Stomach (tissue), 9 donors: ENCODE results near the gene LTB4R. TPM values are rescaled to one million over a fixed set of nuclear protein-coding genes. Genes with fewer than 3 reads are reported as not detected.

Experiments used
- DNase-seq, 2 donors: peaks; one replicate each; pipeline versions ENCODE4 v3.0.0 to v3.0.0-alpha.2; 2013 to 2019
- H3K27ac ChIP-seq, 5 donors: fragments of 200-600 bp in 4 of 5; sonication (generic) in 4 of 5; one replicate each; pipeline ENCODE4 v1.5.1; 2013 to 2019; ENCODE audit warnings: mild to moderate bottlenecking in 1 of 5, moderate library complexity in 1 of 5
- H3K27me3 ChIP-seq, 3 donors: fragments of 200-600 bp; sonication (generic); one replicate each; pipeline ENCODE4 v1.5.1; 2017 to 2019; ENCODE audit warnings: mixed run types in 1 of 3
- H3K36me3 ChIP-seq, 4 donors: fragments of 200-600 bp; sonication (generic); 1 replicate in 3 of 4; 2 replicates in 1 of 4; pipeline ENCODE4 v1.5.1; 2016 to 2019
- H3K4me1 ChIP-seq, 4 donors: fragments of 200-600 bp; sonication (generic); one replicate each; pipeline ENCODE4 v1.5.1; 2016 to 2019
- H3K4me3 ChIP-seq, 4 donors: fragments of 200-600 bp; sonication (generic) in 3 of 4; one replicate each; pipeline ENCODE4 v1.5.1; 2016 to 2019; ENCODE audit warnings: mild to moderate bottlenecking in 1 of 4
- H3K9me3 ChIP-seq, 4 donors: fragments of 200-600 bp; sonication (generic); one replicate each; pipeline ENCODE4 v1.5.1; 2016 to 2019
- CTCF ChIP-seq, 7 experiments: fragments of 450-650 bp in 4 of 7; fragments of 200-600 bp in 3 of 7; sonication (generic) in 3 of 7; IDR thresholded peaks; one replicate each; pipeline ENCODE4 v1.5.1; 2016 to 2019; ENCODE audit warnings: antibody characterized with exemption in 7 of 7, control low read depth in 2 of 7, mild to moderate bottlenecking in 1 of 7
- EP300 ChIP-seq: sonication (generic); formaldehyde crosslinking; IDR thresholded peaks from one replicate; pipeline ENCODE4 v1.6.1; 2017; ENCODE audit warnings: antibody characterized with exemption
- POLR2A ChIP-seq, 4 donors: fragments of 450-650 bp; IDR thresholded peaks; one replicate each; pipeline ENCODE4 v1.6.1; 2016; ENCODE audit warnings: antibody characterized with exemption in 4 of 4, control low read depth in 2 of 4, mild to moderate bottlenecking in 1 of 4, moderate library complexity in 1 of 4
- POLR2AphosphoS5 ChIP-seq, 3 donors: sonication (generic); formaldehyde crosslinking; IDR thresholded peaks; one replicate each; pipeline ENCODE4 v1.6.1; 2016; ENCODE audit warnings: antibody characterized with exemption in 3 of 3
- WGBS, 5 donors: extraction: QIAGEN DNeasy Blood & Tissue Kit in 3 of 5; methylation state at CpG; one replicate each; pipeline versions ENCODE4 v1.1.5 to v1.1.7; 2013 to 2018; 5-methylcytosine and 5-hydroxymethylcytosine counted together
- intact Hi-C: fragments of 100-400 bp; cut with DNase I; formaldehyde crosslinking; loops from one replicate; pipeline ENCODE4 v1.15.1; 2023; ENCODE audit warnings: low total_unique reads
- polyA plus RNA-seq, 3 donors: library from polyadenylated mRNA; stranded (reverse); fragments of 200-250 nt; gene quantifications; one replicate each; pipeline ENCODE4 v1.2.3, GENCODE V29; 2013
- total RNA-seq, 5 donors: library from RNA; depleted of rRNA; stranded (reverse); fragments of >200 nt; gene quantifications; one replicate each; pipeline versions ENCODE4 v1.1.0 to v1.2.3, GENCODE V29; 2014 to 2016
- donor health status: healthy with polysubstance abuse.
- donor health status: Bipolar disorder and iron deficiency.
- donor health status: healthy.

Gene LTB4R
- total and polyA plus RNA-seq, 8 donors, result 1.4 to 92.8 (median 21.6) TPM; not detected in 1

GRCh38 chr14:24339284-24340151, 28.2 kb downstream of the LTB4R start, which contains the start of gene RIPK3:
TSS of gene RIPK3 (minus strand) at chr14:24339991. CDS start at chr14:24339826, 165 bp downstream.
- DNase-seq, result peak; percentile 80 to 90
- H3K27me3 ChIP-seq, result peaks cover 0 to 15% (median 3%) of the 10 kb centered on the region in 3 donors
- H3K27ac ChIP-seq, result peak within 1 kb of the TSS; percentile 79 to 87 (median 84)
- 4 to 14% (median 7%) methylated on average over 28 to 51 of the region's 51 CpGs for WGBS, 5 donors
- intact Hi-C loops, result no loop called here
- peaks cover 16 to 52% (median 24%) of the 10 kb centered on the region in 4 donors for H3K4me1 ChIP-seq
- no peaks in the 10 kb centered on the region for H3K9me3 ChIP-seq
- TF ChIP-seq CTCF (IDR thresholded peaks at IDR 0.05) (no peak), POLR2AphosphoS5 (IDR thresholded peaks at IDR 0.05) (peak in 2 of 3 donors; percentile 59 to 68), POLR2A (IDR thresholded peaks at IDR 0.05) (peak in 1 of 4 donors; percentile 14)
- H3K36me3 ChIP-seq, result peaks cover 4 to 31% (median 18%) of the 10 kb centered on the region in 4 donors
- peak within 1 kb of the TSS; percentile 47 to 60 (median 55) for H3K4me3 ChIP-seq

- Histone ChIP-seq H3K27me3 (peaks cover 0 to 4% (median 0%) of the 10 kb centered on the region in 3 donors), H3K4me3 (no peak overlapping the region), H3K9me3 (no peaks in the 10 kb centered on the region), H3K4me1 (peaks cover 10 to 41% (median 18%) of the 10 kb centered on the region in 4 donors), H3K27ac (no peak overlapping the region), H3K36me3 (peaks cover 4 to 31% (median 18%) of the 10 kb centered on the region in 4 donors)
- no peak for DNase-seq
- WGBS, 5 donors, result 95 to 100% (median 97%) methylated on average over 1 of the region's 1 CpG; no CpG with 5 or more reads in 1 of the 5 donors
- intact Hi-C loops, result no loop called here
- TF ChIP-seq EP300 (no peak), CTCF (IDR thresholded peaks at IDR 0.05) (no peak), POLR2AphosphoS5 (IDR thresholded peaks at IDR 0.05) (no peak)
These were observed 29.3 kb downstream of the LTB4R start for GRCh38 chr14:24340606-24341005.

GRCh38 chr14:24342889-24343288, 31.6 kb downstream of the LTB4R start:
- Histone ChIP-seq H3K36me3 (peaks cover 0 to 8% (median 2%) of the 10 kb centered on the region in 4 donors), H3K27me3 (peaks cover 0 to 2% (median 0%) of the 10 kb centered on the region in 3 donors), H3K4me1 (peaks cover 10 to 21% (median 16%) of the 10 kb centered on the region in 4 donors), H3K4me3 (no peak overlapping the region), H3K27ac (no peak overlapping the region), H3K9me3 (no peaks in the 10 kb centered on the region)
- no peak for DNase-seq
- TF ChIP-seq CTCF (IDR thresholded peaks at IDR 0.05), result no peak
- no peak for TF ChIP-seq POLR2A (IDR thresholded peaks at IDR 0.05)
- TF ChIP-seq POLR2AphosphoS5 (IDR thresholded peaks at IDR 0.05), result no peak
- TF ChIP-seq EP300, result no peak
- 79 to 98% (median 96%) methylated on average over 4 of the region's 4 CpGs for WGBS, 5 donors
- intact Hi-C loops, result no loop called here

GRCh38 chr14:24343795-24344660, 32.7 kb downstream of the LTB4R start:
- no peak for TF ChIP-seq CTCF (IDR thresholded peaks at IDR 0.05)
- TF ChIP-seq POLR2A (IDR thresholded peaks at IDR 0.05), result no peak
- TF ChIP-seq EP300, result no peak
- Histone ChIP-seq H3K4me3 (no peak overlapping the region), H3K36me3 (no peaks in the 10 kb centered on the region), H3K4me1 (peaks cover under 1 to 9% (median 5%) of the 10 kb centered on the region in 4 donors), H3K27ac (no peak overlapping the region), H3K9me3 (no peaks in the 10 kb centered on the region), H3K27me3 (peaks cover 0 to 2% (median 0%) of the 10 kb centered on the region in 3 donors)
- peak in 1 of 2 donors; percentile 49 for DNase-seq
- 55 to 76% (median 68%) methylated on average over 7 of the region's 7 CpGs for WGBS, 5 donors
- intact Hi-C loops, result no loop called here
